GM21423 (cell line): Measurements from ENCODE around the gene CIC.
"Not testable (repeated sequence)": the region's sequence is repeated elsewhere in the genome, so short reads cannot be mapped to it uniquely, and the experiment has no call there.

Experiments used
- ATAC-seq: cut with Tn5 transposase; IDR thresholded peaks from one replicate; pipeline ENCODE4 v1.9.1; 2021; ENCODE audit warnings: mild to moderate bottlenecking, moderate library complexity; ENCODE audit not compliant: unreplicated experiment

CIC gene

GRCh38 chr19:42254089-42254849 lies 14.8 kb upstream of the CIC start:
- ATAC-seq = peak; percentile 29

DNA sequence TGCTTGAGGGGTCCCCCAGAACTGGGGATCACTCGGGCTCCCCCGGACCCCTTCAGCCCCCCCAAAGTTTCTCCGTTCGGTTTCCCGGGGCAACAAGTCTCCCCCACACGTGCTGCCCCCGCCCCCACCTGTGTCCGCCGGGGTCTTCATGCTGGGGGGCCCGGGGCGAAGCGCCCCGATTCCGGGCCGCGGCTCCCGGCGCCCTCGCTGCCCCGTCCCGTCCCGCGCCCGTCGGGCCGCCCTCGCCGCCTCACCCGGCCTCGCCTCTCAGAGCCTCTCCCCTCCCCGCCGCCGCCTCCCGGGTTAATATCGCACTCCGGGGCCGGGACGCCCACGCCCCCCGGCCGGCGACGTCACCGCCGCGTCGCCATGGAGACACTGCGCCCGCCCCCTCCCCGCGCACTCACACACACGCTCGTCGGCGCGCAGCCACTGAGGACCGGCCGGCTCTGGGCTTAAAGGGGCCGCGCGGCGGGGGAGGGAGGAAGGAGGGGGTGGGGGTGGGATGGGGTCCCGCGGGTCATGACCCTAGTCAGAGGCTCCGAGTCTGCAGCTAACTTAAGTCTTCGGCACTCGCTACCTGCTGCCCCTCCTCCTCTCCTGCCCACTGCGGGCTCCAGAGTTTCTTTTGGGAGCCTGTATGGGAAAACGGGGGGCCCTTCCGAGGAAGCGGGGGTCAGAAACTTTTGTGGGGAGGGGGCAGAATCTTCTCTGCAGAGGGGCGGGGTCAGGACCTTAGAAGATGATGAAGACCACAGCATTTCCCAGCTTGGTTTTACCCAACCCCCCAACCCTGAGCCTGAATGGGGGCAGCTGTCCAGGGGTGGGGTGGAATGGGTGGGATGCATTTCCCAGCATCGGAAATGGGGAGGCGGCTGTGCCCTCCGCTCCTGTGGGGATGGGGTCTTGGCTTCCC lies 13.9 kb upstream of the CIC start, which contains the start of gene ERF:
ERF (minus strand) TSS at position 279 of the 916 bp plus-strand sequence; CDS start at position 150, 129 bp downstream.
- peak; percentile 53 for ATAC-seq

GRCh38 chr19:42255766-42256745 lies 13.0 kb upstream of the CIC start:
- ATAC-seq = no peak

- ATAC-seq = not testable (repeated sequence)
Observed at GRCh38 chr19:42257842-42258241, 11.2 kb upstream of the CIC start.

- no peak for ATAC-seq
Observed at GRCh38 chr19:42261763-42262162, 7.3 kb upstream of the CIC start.

- ATAC-seq = not testable (repeated sequence)
Observed at GRCh38 chr19:42266105-42266504, 2.9 kb upstream of the CIC start.

DNA sequence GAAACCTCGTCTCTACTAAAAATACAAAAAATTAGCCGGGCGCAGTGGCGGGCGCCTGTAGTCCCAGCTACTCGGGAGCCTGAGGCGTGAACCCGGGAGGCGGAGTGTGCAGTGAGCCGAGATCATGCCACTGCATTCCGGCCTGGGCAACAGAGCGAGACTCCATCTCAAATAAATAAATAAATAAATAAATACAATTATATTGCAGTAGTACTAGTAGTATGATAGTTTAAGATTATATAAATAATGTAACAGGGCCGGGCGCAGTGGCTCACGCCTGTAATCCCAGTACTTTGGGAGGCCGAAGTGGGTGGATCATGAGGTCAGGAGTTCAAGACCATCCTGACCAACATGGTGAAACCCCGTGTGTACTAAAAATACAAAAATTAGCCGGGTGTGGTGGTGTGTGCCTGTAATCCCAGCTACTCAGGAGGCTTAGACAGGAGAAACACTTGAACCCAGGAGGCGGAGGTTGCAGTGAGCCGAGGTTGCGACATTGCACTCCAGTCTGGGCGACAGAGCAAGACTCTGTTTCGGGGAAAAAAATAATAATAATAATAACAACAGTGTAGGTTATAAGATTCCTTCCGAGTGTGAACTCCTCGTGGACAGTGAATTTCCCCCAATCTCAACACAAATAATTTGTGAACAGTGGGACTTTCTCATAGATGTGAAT lies 2.0 kb upstream of the CIC start:
- ATAC-seq = not testable (repeated sequence)

DNA sequence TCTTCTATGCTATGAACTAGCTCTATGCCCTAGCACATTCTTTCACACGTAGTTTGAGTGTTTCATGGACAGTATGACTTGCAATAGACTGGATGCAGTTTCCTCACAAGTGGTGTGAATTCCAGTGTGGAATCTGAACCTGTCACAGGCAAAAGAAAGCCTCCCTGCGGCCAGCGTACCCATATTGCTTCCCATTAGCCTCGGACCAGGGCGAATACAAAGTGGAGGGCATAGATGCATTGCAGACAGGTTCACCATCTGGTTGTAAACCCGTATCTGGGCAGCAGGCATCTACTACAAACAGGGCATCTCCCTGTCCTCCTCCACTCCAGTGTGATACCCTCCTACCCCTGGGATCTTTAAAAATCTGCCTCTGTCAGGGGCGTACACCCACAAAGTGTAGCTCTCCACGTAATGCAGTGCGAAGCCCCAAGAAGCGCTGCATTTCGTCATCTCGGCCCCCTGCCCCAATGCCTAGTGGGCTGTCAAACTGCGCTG lies 1.4 kb upstream of the CIC start:
- no peak for ATAC-seq

GRCh38 chr19:42268142-42268703 lies 829 bp upstream of the CIC start:
- ATAC-seq = peak; percentile 51

DNA sequence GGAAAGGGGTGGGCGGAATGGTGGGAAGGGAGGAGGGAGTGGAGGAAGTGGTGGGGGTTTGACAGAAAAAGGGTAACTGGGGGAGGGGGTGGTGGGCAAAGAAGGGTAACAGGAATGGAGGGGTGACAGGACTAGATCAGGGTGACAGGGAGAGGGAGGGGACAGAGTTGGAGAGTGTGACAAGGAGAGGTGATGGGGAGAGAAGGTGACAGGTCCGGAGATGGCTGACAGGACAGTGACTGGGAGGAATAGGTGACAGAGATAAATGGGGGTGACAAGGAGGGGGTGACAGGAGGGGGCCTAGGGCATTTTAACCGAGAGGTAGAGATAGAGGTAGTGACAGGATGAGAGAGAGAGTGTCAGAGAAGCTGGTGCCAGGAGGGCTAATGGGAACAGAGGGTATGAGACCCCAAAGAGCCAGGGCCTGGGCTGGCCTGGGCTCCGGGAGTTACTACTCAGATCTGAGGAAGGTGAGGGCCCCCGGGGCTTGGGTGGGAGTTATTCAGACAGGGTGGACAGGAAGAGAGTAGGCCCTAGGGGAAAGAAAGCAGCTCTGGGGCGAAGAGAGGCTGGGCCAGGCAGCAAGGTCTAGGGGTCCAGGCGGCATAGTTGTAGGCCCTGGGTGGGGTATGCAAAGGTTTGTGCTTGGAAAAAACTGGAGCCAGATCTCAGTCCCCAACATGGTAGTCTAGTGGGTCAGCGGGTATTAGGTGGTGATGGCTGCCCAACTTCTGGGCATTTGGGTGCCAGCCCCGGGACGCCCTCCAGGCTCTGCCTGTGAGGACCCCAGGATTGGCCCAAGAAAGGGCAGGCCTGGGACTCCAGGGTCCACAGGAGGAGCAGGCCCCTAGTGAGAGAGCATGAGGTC lies 660 bp downstream of the CIC start:
- no peak for ATAC-seq

GRCh38 chr19:42270346-42271044 lies 1.4 kb downstream of the CIC start:
- ATAC-seq = no peak

DNA sequence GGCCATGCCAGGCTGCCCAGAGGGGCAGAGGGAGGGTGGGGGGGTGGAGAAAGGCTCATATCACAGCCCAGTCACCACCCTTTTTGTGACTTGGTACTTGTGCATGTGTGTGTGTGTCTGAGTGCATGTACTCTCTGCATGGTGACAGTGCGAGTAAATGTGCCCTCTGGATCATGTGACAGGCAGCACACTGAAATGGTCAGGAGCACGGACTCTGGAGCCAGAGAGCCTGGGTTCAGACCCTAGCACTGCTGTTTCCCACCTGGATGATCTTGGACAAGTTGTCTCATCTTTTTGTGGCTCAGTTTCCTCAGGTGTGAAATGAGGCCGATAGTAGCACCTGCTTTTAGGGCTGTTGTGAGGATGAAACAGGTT lies 2.0 kb downstream of the CIC start:
- no peak for ATAC-seq

DNA sequence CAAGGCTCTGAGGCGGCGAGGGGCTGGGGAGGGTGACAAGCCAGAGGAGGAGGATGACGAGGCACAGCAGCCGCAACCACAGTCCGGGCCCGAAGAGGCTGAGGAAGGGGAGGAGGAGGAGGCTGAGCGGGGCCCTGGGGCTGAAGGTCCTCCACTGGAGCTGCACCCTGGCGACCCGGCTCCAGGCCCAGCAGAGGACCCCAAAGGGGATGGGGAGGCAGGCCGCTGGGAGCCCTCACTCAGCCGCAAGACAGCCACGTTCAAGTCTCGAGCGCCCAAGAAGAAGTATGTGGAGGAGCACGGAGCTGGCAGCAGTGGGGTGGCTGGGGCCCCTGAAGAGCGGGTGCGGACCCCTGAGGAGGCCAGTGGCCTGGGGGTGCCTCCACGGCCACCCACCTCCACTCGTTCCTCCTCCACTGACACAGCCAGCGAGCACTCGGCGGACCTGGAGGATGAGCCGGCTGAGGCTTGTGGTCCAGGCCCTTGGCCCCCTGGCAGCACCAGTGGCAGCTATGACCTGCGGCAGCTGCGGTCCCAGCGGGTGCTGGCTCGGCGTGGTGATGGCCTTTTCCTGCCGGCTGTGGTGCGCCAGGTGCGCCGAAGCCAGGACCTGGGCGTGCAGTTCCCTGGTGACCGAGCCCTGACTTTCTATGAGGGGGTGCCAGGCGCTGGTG lies 2.9 kb downstream of the CIC start:
- ATAC-seq = no peak

GRCh38 chr19:42272535-42272897 lies 3.5 kb downstream of the CIC start:
- no peak for ATAC-seq

DNA sequence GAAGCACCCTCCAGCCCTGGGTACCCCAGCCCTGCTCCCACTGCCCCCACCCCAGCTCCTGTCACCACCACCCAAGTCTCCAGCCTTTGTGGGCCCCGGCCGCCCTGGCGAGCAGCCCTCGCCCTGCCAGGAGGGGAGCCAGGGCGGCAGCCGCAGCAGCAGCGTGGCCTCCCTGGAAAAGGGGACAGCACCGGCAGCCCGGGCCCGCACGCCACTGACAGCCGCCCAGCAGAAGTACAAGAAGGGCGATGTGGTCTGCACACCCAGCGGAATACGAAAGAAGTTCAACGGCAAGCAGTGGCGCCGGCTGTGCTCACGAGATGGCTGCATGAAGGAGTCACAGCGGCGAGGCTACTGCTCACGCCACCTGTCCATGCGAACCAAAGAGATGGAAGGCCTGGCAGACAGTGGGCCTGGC lies 3.9 kb downstream of the CIC start:
- no peak for ATAC-seq

- no peak for ATAC-seq
Observed at GRCh38 chr19:42273407-42274064, 4.5 kb downstream of the CIC start.

DNA sequence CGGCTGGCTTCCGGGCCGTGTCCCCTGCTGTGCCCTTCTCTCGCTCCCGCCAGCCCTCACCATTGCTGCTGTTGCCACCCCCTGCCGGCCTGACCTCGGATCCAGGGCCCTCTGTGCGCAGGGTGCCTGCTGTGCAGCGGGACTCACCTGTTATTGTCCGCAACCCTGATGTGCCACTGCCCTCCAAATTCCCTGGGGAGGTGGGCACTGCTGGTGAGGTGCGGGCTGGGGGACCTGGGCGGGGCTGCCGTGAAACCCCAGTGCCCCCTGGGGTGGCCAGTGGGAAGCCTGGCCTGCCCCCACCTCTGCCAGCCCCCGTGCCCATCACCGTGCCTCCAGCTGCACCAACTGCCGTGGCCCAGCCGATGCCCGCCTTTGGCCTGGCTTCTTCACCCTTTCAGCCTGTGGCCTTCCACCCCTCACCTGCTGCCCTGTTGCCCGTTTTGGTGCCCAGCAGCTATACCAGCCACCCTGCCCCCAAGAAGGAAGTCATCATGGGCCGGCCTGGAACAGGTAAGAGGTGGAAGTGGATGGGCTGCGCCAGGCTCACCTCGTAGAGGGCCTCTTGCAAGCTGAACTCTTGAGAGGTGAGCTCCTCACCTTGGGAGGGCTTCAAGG lies 5.1 kb downstream of the CIC start:
- ATAC-seq = no peak
